B cell (primary cell): ENCODE results near the gene MRPL16. TPM values are rescaled to one million over a fixed set of nuclear protein-coding genes. Genes with fewer than 3 reads are reported as not detected.

Experiments
- ATAC-seq: fragments of 200-7000 bp; cut with Tn5 transposase; one replicate; pipeline ENCODE4 v1.10.0; 2021; ENCODE audit warnings: low read depth, mild to moderate bottlenecking, moderate number of reproducible peaks, moderate library complexity
- CTCF ChIA-PET: fragments of 350-600 bp; sonication (Branson Sonifier 250); formaldehyde crosslinking; loops from one replicate; lab custom pipeline; 2021; ENCODE audit warnings: antibody characterized with exemption, inconsistent platforms; lab: Charles Lee
- POLR2A ChIA-PET: fragments of 350-600 bp; sonication (Branson Sonifier 250); formaldehyde crosslinking; loops from one replicate; lab custom pipeline; 2021; ENCODE audit warnings: antibody characterized with exemption; lab: Charles Lee
- DNase-seq: peaks from one replicate; pipeline ENCODE4 v3.0.0; 2013
- H2AFZ ChIP-seq: 2 replicates; pipeline ENCODE4 v1.6.1; 2012; ENCODE audit warnings: mild to moderate bottlenecking, low read depth, low read length; ENCODE audit not compliant: insufficient read depth, poor library complexity, severe bottlenecking
- H3K27ac ChIP-seq, 2 donors: 1 replicate in 1 of 2; 2 replicates in 1 of 2; pipeline ENCODE4 v1.5.1; 2012 to 2013; ENCODE audit warnings: low read length in 2 of 2, mild to moderate bottlenecking in 2 of 2, moderate library complexity in 1 of 2
- H3K27me3 ChIP-seq, 4 experiments: fragments of 200-600 bp in 1 of 4; sonication (generic) in 1 of 4; replicated peaks in 1 of 4; 1 replicate in 2 of 4; 2 replicates in 2 of 4; pipeline versions ENCODE4 v1.6.1 to v1.7.0; 2013 to 2016; ENCODE audit warnings: low read length in 3 of 4, mild to moderate bottlenecking in 2 of 4, mixed read lengths in 1 of 4, moderate library complexity in 1 of 4; ENCODE audit not compliant: insufficient read depth in 4 of 4, control insufficient read depth in 3 of 4; ENCODE audit errors: control extremely low read depth in 1 of 4
- H3K36me3 ChIP-seq, 2 experiments: replicated peaks in 1 of 2; 1 replicate in 1 of 2; 2 replicates in 1 of 2; pipeline versions ENCODE4 v1.6.1 to v1.7.1; 2013; ENCODE audit warnings: low read length in 1 of 2; ENCODE audit not compliant: insufficient read depth in 2 of 2, control insufficient read depth in 1 of 2; ENCODE audit errors: control extremely low read depth in 1 of 2, extremely low read depth in 1 of 2
- H3K4me1 ChIP-seq, 2 donors: fragments of 200-600 bp in 1 of 2; sonication (generic) in 1 of 2; 1 replicate in 1 of 2; 2 replicates in 1 of 2; pipeline versions ENCODE4 v1.5.1 to v1.6.1; 2013 to 2017; ENCODE audit warnings: low read length in 2 of 2; ENCODE audit not compliant: control insufficient read depth in 2 of 2, insufficient read depth in 2 of 2
- H3K4me2 ChIP-seq: replicated peaks from 2 replicates; pipeline ENCODE3; 2012; ENCODE audit warnings: mild to moderate bottlenecking, low read depth, low read length; ENCODE audit not compliant: poor library complexity, severe bottlenecking
- H3K4me3 ChIP-seq, 5 experiments: fragments of 200-600 bp in 1 of 5; sonication (generic) in 1 of 5; 1 replicate in 3 of 5; 2 replicates in 2 of 5; pipeline versions ENCODE4 v1.5.1 to v1.7.0; 2011 to 2016; ENCODE audit warnings: low read length in 4 of 5, mild to moderate bottlenecking in 4 of 5, low read depth in 2 of 5, control low read depth in 1 of 5, moderate library complexity in 1 of 5; ENCODE audit not compliant: insufficient read depth in 1 of 5; ENCODE audit errors: control extremely low read depth in 1 of 5, extremely low read depth in 1 of 5
- H3K79me2 ChIP-seq: fragments of 200-600 bp; sonication (generic); one replicate; pipeline ENCODE4 v1.6.0; 2016; ENCODE audit warnings: low read length; ENCODE audit not compliant: control insufficient read depth, insufficient read depth
- H3K9ac ChIP-seq: fragments of 200-600 bp; sonication (generic); 2 replicates; pipeline ENCODE4 v1.6.1; 2017; ENCODE audit warnings: mild to moderate bottlenecking, low read length, moderate library complexity
- H3K9me3 ChIP-seq, 3 donors: one replicate each; pipeline versions ENCODE4 v1.6.1 to v1.7.1; 2013; ENCODE audit warnings: low read length in 2 of 3; ENCODE audit not compliant: control insufficient read depth in 2 of 3, insufficient read depth in 1 of 3; ENCODE audit errors: control extremely low read depth in 1 of 3
- H4K20me1 ChIP-seq: 2 replicates; pipeline ENCODE4 v1.6.0; 2012; ENCODE audit warnings: mild to moderate bottlenecking, low read length; ENCODE audit not compliant: insufficient read depth, control insufficient read depth, poor library complexity, severe bottlenecking
- H3K27ac Mint-ChIP-seq: one replicate; pipeline ENCODE4 v1.8.0; 2021; ENCODE audit warnings: mixed read lengths
- H3K27me3 Mint-ChIP-seq: one replicate; pipeline ENCODE4 v1.8.0; 2021; ENCODE audit warnings: mixed read lengths
- H3K4me1 Mint-ChIP-seq: one replicate; pipeline ENCODE4 v1.8.0; 2021; ENCODE audit warnings: mixed read lengths
- H3K4me3 Mint-ChIP-seq: one replicate; pipeline ENCODE4 v1.8.0; 2021; ENCODE audit warnings: mixed read lengths
- H3K9me3 Mint-ChIP-seq: one replicate; pipeline ENCODE4 v1.8.0; 2022; ENCODE audit warnings: mixed read lengths; ENCODE audit not compliant: insufficient read depth
- CTCF ChIP-seq: fragments of 200-600 bp; IDR thresholded peaks from one replicate; pipeline ENCODE4 v1.8.0; 2022; ENCODE audit warnings: antibody characterized with exemption, mild to moderate bottlenecking
- EZH2 ChIP-seq: IDR thresholded peaks from 2 replicates; pipeline ENCODE4 v1.6.1; 2012; ENCODE audit warnings: borderline replicate concordance, low read depth, mild to moderate bottlenecking, moderate library complexity, low read length; ENCODE audit not compliant: insufficient read depth, poor library complexity, severe bottlenecking
- WGBS: methylation state at CpG from one replicate; pipeline ENCODE4 v1.1.5; 2013; ENCODE audit warnings: missing lambda C conversion rate; ENCODE audit not compliant: insufficient coverage; 5-methylcytosine and 5-hydroxymethylcytosine counted together
- intact Hi-C: fragments of 100-400 bp; cut with micrococcal nuclease; formaldehyde crosslinking; loops from one replicate; pipeline ENCODE4 v1.10.0; 2022
- polyA plus RNA-seq: library from polyadenylated mRNA; depleted of rRNA; stranded (reverse); fragments of >200 nt; gene quantifications from 2 replicates; pipeline ENCODE4 v1.2.3, GENCODE V29; 2012
- total RNA-seq, 2 donors: library from RNA; stranded (reverse); fragments of 120-200 nt in 1 of 2; gene quantifications; 1 replicate in 1 of 2; 2 replicates in 1 of 2; pipeline versions ENCODE4 v1.2.3 to v1.2.4, GENCODE V29; 2013 to 2022

The MRPL16 gene
- total and polyA plus RNA-seq, 2 donors (not counting 1 experiment from before 2014, with no cell fraction given) = 38.3 to 41.0 TPM

- H3K27me3 ChIP-seq = no peaks in the 10 kb centered on the region
- 75% methylated on average over 2 of the region's 3 CpGs for WGBS
These were observed 37.0 kb upstream of the MRPL16 start for GRCh38 chr11:59847626-59848025.

GRCh38 chr11:59846556-59846955 is 36.0 kb upstream of the MRPL16 start:
- no peak overlapping the region for H2AFZ ChIP-seq
- Mint-ChIP-seq H3K27me3 (peaks cover 15% of the 10 kb centered on the region), H3K27ac (no peak overlapping the region), H3K4me3 (no peak overlapping the region), H3K4me1 (no peaks in the 10 kb centered on the region), H3K9me3 (no peaks in the 10 kb centered on the region)
- no CpG with 5 or more reads among the region's 5 CpGs for WGBS
- H3K27me3 ChIP-seq = no peaks in the 10 kb centered on the region
- no peak overlapping the region for H3K9ac ChIP-seq
- intact Hi-C loops = no loop called here
- ChIA-PET CTCF (no interaction called here), POLR2A (no interaction called here)
- ATAC-seq = no peak
- no peak overlapping the region for H3K27ac ChIP-seq
- no peaks in the 10 kb centered on the region for H4K20me1 ChIP-seq
- H3K36me3 ChIP-seq = no peaks in the 10 kb centered on the region
- TF ChIP-seq CTCF = no peak
- no peak for DNase-seq
- H3K4me1 ChIP-seq = no peaks in the 10 kb centered on the region
- H3K79me2 ChIP-seq = no peaks in the 10 kb centered on the region
- no peak overlapping the region for H3K4me2 ChIP-seq
- H3K4me3 ChIP-seq = no peak overlapping the region
- peaks cover 0 to 3% (median 0%) of the 10 kb centered on the region in 3 donors for H3K9me3 ChIP-seq

More at GRCh38 chr11:59847626-59848025, 37.0 kb upstream of the MRPL16 start:
- TF ChIP-seq EZH2 (no peak), CTCF (no peak)
- H3K4me1 Mint-ChIP-seq = no peaks in the 10 kb centered on the region
- no peak overlapping the region for H3K4me3 ChIP-seq
- no peaks in the 10 kb centered on the region for H3K4me1 ChIP-seq
- H2AFZ ChIP-seq = no peak overlapping the region
- H3K4me3 Mint-ChIP-seq = no peak overlapping the region
- peaks cover 12% of the 10 kb centered on the region for H3K27me3 Mint-ChIP-seq
- no peak overlapping the region for H3K4me2 ChIP-seq
- H3K9me3 ChIP-seq = peaks cover 0 to 3% (median 0%) of the 10 kb centered on the region in 3 donors
- no peaks in the 10 kb centered on the region for H4K20me1 ChIP-seq
- no peaks in the 10 kb centered on the region for H3K79me2 ChIP-seq
- no peak overlapping the region for H3K27ac ChIP-seq
- H3K27ac Mint-ChIP-seq = no peak overlapping the region
- POLR2A ChIA-PET = no interaction called here
- H3K36me3 ChIP-seq = no peaks in the 10 kb centered on the region
- CTCF ChIA-PET = no interaction called here
- intact Hi-C loops = no loop called here
- ATAC-seq (no peak), DNase-seq (no peak)
- no peak overlapping the region for H3K9ac ChIP-seq
- H3K9me3 Mint-ChIP-seq = no peaks in the 10 kb centered on the region
